H1 (cell line): ENCODE data around the gene SNTG2. TPM values are rescaled to one million over a fixed set of nuclear protein-coding genes. Genes with fewer than 3 reads are reported as not detected.

Source experiments
- CTCF ChIA-PET: fragments of 300-600 bp; sonication (Branson Sonifier 250); formaldehyde crosslinking; loops from one replicate; lab custom pipeline; 2021; ENCODE audit not compliant: partially characterized antibody; lab: Charles Lee
- POLR2A ChIA-PET: fragments of 300-600 bp; sonication (Branson Sonifier 250); formaldehyde crosslinking; loops from one replicate; lab custom pipeline; 2021; ENCODE audit warnings: inconsistent platforms; ENCODE audit not compliant: partially characterized antibody; lab: Charles Lee
- DNase-seq, 2 experiments: peaks; one replicate each; pipeline versions ENCODE4 v3.0.0 to v3.0.0-alpha.2; 2010 to 2022; ENCODE audit warnings: low spot score in 2 of 2, low read depth in 1 of 2, mixed read lengths in 1 of 2
- FAIRE-seq: peaks from 2 replicates; lab custom pipeline; 2011; peaks lifted over from hg19 to GRCh38; lab: Jason Lieb, UNC
- H2AFZ ChIP-seq: 2 replicates; pipeline ENCODE4 v1.8.1; 2012; ENCODE audit warnings: low read length, inconsistent platforms
- H2AK5ac ChIP-seq: 2 replicates; pipeline ENCODE4 v1.6.1; 2013; ENCODE audit warnings: low read depth, low read length
- H2BK120ac ChIP-seq: replicated peaks from 2 replicates; pipeline ENCODE3; 2013; ENCODE audit warnings: low read depth, low read length, inconsistent platforms
- H2BK12ac ChIP-seq: 2 replicates; pipeline ENCODE4 v1.6.1; 2013; ENCODE audit warnings: low read depth, low read length
- H2BK15ac ChIP-seq: 2 replicates; pipeline ENCODE4 v1.6.1; 2013; ENCODE audit warnings: low read length
- H2BK20ac ChIP-seq: 2 replicates; pipeline ENCODE4 v1.6.1; 2013; ENCODE audit warnings: low read length
- H2BK5ac ChIP-seq: 2 replicates; pipeline ENCODE4 v1.6.1; 2013; ENCODE audit warnings: low read depth, low read length
- H3K14ac ChIP-seq: 2 replicates; pipeline ENCODE4 v1.6.1; 2013; ENCODE audit warnings: inconsistent platforms; ENCODE audit not compliant: insufficient read length
- H3K18ac ChIP-seq: 2 replicates; pipeline ENCODE4 v1.6.1; 2013; ENCODE audit warnings: low read length; ENCODE audit errors: extremely low read depth
- H3K23ac ChIP-seq: 2 replicates; pipeline ENCODE4 v1.6.1; 2013; ENCODE audit warnings: inconsistent platforms; ENCODE audit not compliant: insufficient read length
- H3K23me2 ChIP-seq: 2 replicates; pipeline ENCODE4 v1.6.1; 2013; ENCODE audit warnings: low read depth, low read length
- H3K27ac ChIP-seq: 2 replicates; pipeline ENCODE4 v1.6.1; 2011; ENCODE audit warnings: low read depth, low read length, inconsistent platforms
- H3K27me3 ChIP-seq, 4 experiments: replicated peaks in 1 of 4; 1 replicate in 1 of 4; 2 replicates in 3 of 4; pipeline versions ENCODE4 v1.6.1 to v1.8.1; 2011 to 2013; ENCODE audit warnings: low read length in 3 of 4, mild to moderate bottlenecking in 3 of 4, inconsistent platforms in 2 of 4, mixed read lengths in 2 of 4, moderate library complexity in 1 of 4; ENCODE audit not compliant: control insufficient read depth in 3 of 4, insufficient read depth in 3 of 4; ENCODE audit errors: extremely low read depth in 1 of 4
- H3K36me3 ChIP-seq, 4 experiments: 2 replicates each; pipeline versions ENCODE4 v1.6.1 to v1.8.1; 2011 to 2013; ENCODE audit warnings: mild to moderate bottlenecking in 4 of 4, low read length in 3 of 4, moderate library complexity in 2 of 4, control low read depth in 1 of 4, inconsistent platforms in 1 of 4; ENCODE audit not compliant: insufficient read depth in 4 of 4, control insufficient read depth in 2 of 4
- H3K4ac ChIP-seq: replicated peaks from 2 replicates; pipeline ENCODE3; 2013; ENCODE audit warnings: low read length, low read depth, mixed read lengths, inconsistent platforms; ENCODE audit not compliant: insufficient read length
- H3K4me1 ChIP-seq, 4 experiments: replicated peaks in 1 of 4; 1 replicate in 1 of 4; 2 replicates in 3 of 4; pipeline versions ENCODE4 v1.6.1 to v1.8.1; 2011 to 2013; ENCODE audit warnings: low read length in 3 of 4, inconsistent platforms in 2 of 4, mixed read lengths in 1 of 4; ENCODE audit not compliant: insufficient read depth in 4 of 4, control insufficient read depth in 3 of 4
- H3K4me2 ChIP-seq, 2 experiments: 2 replicates each; pipeline versions ENCODE4 v1.6.1 to v1.8.1; 2011 to 2013; ENCODE audit warnings: low read depth in 2 of 2, low read length in 2 of 2, control low read depth in 1 of 2, inconsistent platforms in 1 of 2, mild to moderate bottlenecking in 1 of 2; ENCODE audit not compliant: insufficient read depth in 1 of 2
- H3K4me3 ChIP-seq, 4 experiments: fragments of 200-600, 300-600 bp in 1 of 4; sonication (generic), shearing (Covaris generic), sonication (Bioruptor Twin) in 1 of 4; 2 replicates each; pipeline versions ENCODE4 v1.5.1 to v1.8.1; 2011 to 2016; ENCODE audit warnings: low read length in 4 of 4, low read depth in 3 of 4, control low read depth in 2 of 4, inconsistent platforms in 2 of 4, mild to moderate bottlenecking in 2 of 4, mixed read lengths in 1 of 4, moderate library complexity in 1 of 4; ENCODE audit not compliant: insufficient read depth in 2 of 4; ENCODE audit errors: extremely low read depth in 1 of 4
- H3K56ac ChIP-seq: replicated peaks from 2 replicates; pipeline ENCODE3; 2013; ENCODE audit warnings: low read depth, mild to moderate bottlenecking, mixed read lengths, low read length, inconsistent platforms; ENCODE audit not compliant: insufficient read length
- H3K79me1 ChIP-seq: 2 replicates; pipeline ENCODE4 v1.6.1; 2013; ENCODE audit warnings: low read depth, low read length, control low read depth
- H3K79me2 ChIP-seq, 2 experiments: 2 replicates each; pipeline versions ENCODE4 v1.6.1 to v1.8.1; 2012 to 2013; ENCODE audit warnings: low read length in 2 of 2, mild to moderate bottlenecking in 2 of 2, inconsistent platforms in 1 of 2; ENCODE audit not compliant: insufficient read depth in 2 of 2, control insufficient read depth in 1 of 2
- H3K9ac ChIP-seq, 4 experiments: replicated peaks in 1 of 4; 1 replicate in 1 of 4; 2 replicates in 3 of 4; pipeline versions ENCODE4 v1.6.1 to v1.8.1; 2011 to 2013; ENCODE audit warnings: low read depth in 3 of 4, low read length in 3 of 4, control low read depth in 2 of 4, mild to moderate bottlenecking in 2 of 4, moderate library complexity in 2 of 4, inconsistent platforms in 1 of 4; ENCODE audit errors: extremely low read depth in 1 of 4
- H3K9me3 ChIP-seq, 2 experiments: 2 replicates each; pipeline versions ENCODE4 v1.6.1 to v1.8.1; 2012 to 2013; ENCODE audit warnings: mild to moderate bottlenecking in 2 of 2, moderate library complexity in 2 of 2, control low read depth in 1 of 2, inconsistent platforms in 1 of 2, low read depth in 1 of 2, low read length in 1 of 2, mixed read lengths in 1 of 2; ENCODE audit not compliant: insufficient read depth in 2 of 2
- H4K20me1 ChIP-seq, 2 experiments: replicated peaks in 1 of 2; 2 replicates each; pipeline versions ENCODE3 to v1.8.1; 2011 to 2013; ENCODE audit warnings: inconsistent platforms in 2 of 2, low read length in 2 of 2, mild to moderate bottlenecking in 1 of 2; ENCODE audit not compliant: insufficient read depth in 2 of 2, control insufficient read depth in 1 of 2
- H4K5ac ChIP-seq: 2 replicates; pipeline ENCODE4 v1.6.1; 2013; ENCODE audit warnings: low read length, low read depth, mixed read lengths, inconsistent platforms; ENCODE audit not compliant: insufficient read length
- H4K8ac ChIP-seq: 2 replicates; pipeline ENCODE4 v1.8.0; 2013; ENCODE audit warnings: mild to moderate bottlenecking, moderate library complexity, low read length, inconsistent platforms; ENCODE audit not compliant: insufficient read depth; ENCODE audit errors: extremely low read depth
- H4K91ac ChIP-seq: replicated peaks from 2 replicates; pipeline ENCODE3; 2013; ENCODE audit warnings: low read length, mixed read lengths, inconsistent platforms; ENCODE audit not compliant: insufficient read length
- EP300 ChIP-seq, 2 experiments: IDR thresholded peaks; 1 replicate in 1 of 2; 2 replicates in 1 of 2; pipeline ENCODE4 v1.6.1; 2011 to 2012; ENCODE audit warnings: low read depth in 2 of 2, low read length in 2 of 2, mild to moderate bottlenecking in 2 of 2, borderline replicate concordance in 1 of 2, inconsistent platforms in 1 of 2, moderate library complexity in 1 of 2
- HDAC2 ChIP-seq, 2 experiments: fragments of 300-600 bp in 1 of 2; sonication (generic) in 1 of 2; IDR thresholded peaks; 2 replicates each; pipeline ENCODE4 v1.6.1; 2011 to 2012; ENCODE audit warnings: low read depth in 2 of 2, low read length in 2 of 2, mild to moderate bottlenecking in 2 of 2, moderate library complexity in 2 of 2, borderline replicate concordance in 1 of 2, inconsistent platforms in 1 of 2
- ZNF274 ChIP-seq: IDR thresholded peaks from 2 replicates; pipeline ENCODE4 v1.7.0; 2012; ENCODE audit warnings: low read length, borderline replicate concordance; ENCODE audit errors: extremely low read depth
- WGBS, 2 experiments: shearing (Covaris generic) in 1 of 2; methylation state at CpG; one replicate each; pipeline versions ENCODE4 v1.1.6 to v1.1.7; 2013 to 2015; ENCODE audit warnings: low lambda C conversion rate in 2 of 2, mixed read lengths in 2 of 2, inconsistent platforms in 1 of 2, low coverage in 1 of 2, missing lambda C conversion rate in 1 of 2; ENCODE audit not compliant: insufficient replicate concordance in 2 of 2, insufficient coverage in 1 of 2, insufficient read length in 1 of 2; ENCODE audit errors: extremely low coverage in 1 of 2, missing lambda C conversion rate in 1 of 2; 5-methylcytosine and 5-hydroxymethylcytosine counted together
- polyA plus RNA-seq, 7 experiments: library from polyadenylated mRNA; depleted of rRNA in 3 of 7; stranded (reverse) in 5 of 7; unstranded in 2 of 7; fragments of >200 nt in 5 of 7; fragments of 200-250 nt in 2 of 7; gene quantifications; 1 replicate in 5 of 7; 2 replicates in 1 of 7; 4 replicates in 1 of 7; pipeline versions ENCODE4 v1.2.1 to v1.2.3, GENCODE V29; 2011 to 2013; ENCODE audit warnings: missing spikeins in 2 of 7, mixed read lengths in 2 of 7
- total RNA-seq: library from RNA; stranded (reverse); fragmentation: NEBNext Ultra II Directional; extraction: Animal tissue kit (Norgen Biotek cat#: 25700); gene quantifications from 2 replicates; pipeline ENCODE4 v1.2.1, GENCODE V29; 2021
- TF ChIP-seq, protein P1 (sequence below): IDR thresholded peaks from 2 replicates; pipeline ENCODE4 v1.6.1; 2012; ENCODE audit warnings: inconsistent platforms

Gene SNTG2
- total and polyA plus RNA-seq, 2 of the 8 experiments (the other 6 are each of a cell fraction or from before 2014, with no cell fraction given), result 6.6 to 18.1 TPM

DNA sequence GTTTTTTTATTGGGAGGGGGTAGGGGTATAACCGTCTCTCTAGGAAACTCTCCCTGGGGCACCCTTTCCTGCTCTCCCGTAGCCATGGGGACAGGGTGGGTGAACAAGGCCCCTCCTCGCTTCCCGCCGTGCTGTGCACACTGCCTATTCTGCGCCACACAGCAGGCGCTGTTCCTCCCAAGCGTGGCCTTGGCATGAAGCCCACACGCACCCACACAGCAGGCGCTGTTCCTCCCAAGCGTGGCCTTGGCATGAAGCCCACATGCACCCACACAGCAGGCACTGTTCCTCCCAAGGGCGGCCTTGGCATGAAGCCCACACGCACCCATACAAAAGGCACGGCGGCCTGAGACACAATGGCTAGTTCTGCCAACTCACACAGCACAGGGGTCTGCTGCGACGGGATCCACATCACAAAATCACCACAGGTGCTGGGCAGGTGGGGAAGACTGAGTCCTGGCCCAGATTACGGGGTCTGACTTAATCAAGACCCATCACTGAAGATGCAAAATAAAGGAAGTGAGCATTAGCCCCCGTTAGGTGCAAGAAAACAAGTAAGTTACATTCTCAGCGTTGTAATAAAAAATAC lies 416.0 kb downstream of the SNTG2 start:
- no peak for FAIRE-seq
- CTCF ChIA-PET, result no interaction called here
- TF ChIP-seq ZNF274 (no peak), EP300 (IDR thresholded peaks at IDR 0.05; ENCODE audit: borderline replicate concordance in 1 of 2, low read depth in 2 of 2, low read length in 2 of 2) (no peak), HDAC2 (IDR thresholded peaks at IDR 0.05; ENCODE audit: borderline replicate concordance in 1 of 2, low read depth in 2 of 2, low read length in 2 of 2) (no peak)
- TF ChIP-seq, protein P1, sequence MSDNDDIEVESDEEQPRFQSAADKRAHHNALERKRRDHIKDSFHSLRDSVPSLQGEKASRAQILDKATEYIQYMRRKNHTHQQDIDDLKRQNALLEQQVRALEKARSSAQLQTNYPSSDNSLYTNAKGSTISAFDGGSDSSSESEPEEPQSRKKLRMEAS, result no peak

More for the DNA sequence above, 416.0 kb downstream of the SNTG2 start:
- H2BK12ac ChIP-seq, result no peak overlapping the region
- H3K79me2 ChIP-seq, result no peaks in the 10 kb centered on the region
- no peak overlapping the region for H3K14ac ChIP-seq
- H2BK120ac ChIP-seq, result no peak overlapping the region
- no peaks in the 10 kb centered on the region for H4K20me1 ChIP-seq
- no peak overlapping the region for H3K4me3 ChIP-seq
- H3K36me3 ChIP-seq, result no peaks in the 10 kb centered on the region
- H2AK5ac ChIP-seq, result 0 out of 2 replicates have a peak overlapping the region, but pooled peaks have one; percentile 39
- H2BK20ac ChIP-seq, result no peak overlapping the region
- no peak overlapping the region for H2AFZ ChIP-seq
- H4K5ac ChIP-seq, result no peak overlapping the region
- H3K56ac ChIP-seq, result no peak overlapping the region
- peaks cover 0 to 3% (median under 1%) of the 10 kb centered on the region in 4 experiments; a peak in 1 of 7 replicates for H3K4me1 ChIP-seq
- no peaks in the 10 kb centered on the region for H3K9me3 ChIP-seq
- H4K8ac ChIP-seq, result no peak overlapping the region
- no peak overlapping the region; the same call in 1 of the 2 replicates for H3K18ac ChIP-seq
- H4K91ac ChIP-seq, result no peak overlapping the region
- H3K79me1 ChIP-seq, result no peaks in the 10 kb centered on the region
- H3K23me2 ChIP-seq, result no peaks in the 10 kb centered on the region
- POLR2A ChIA-PET, result no interaction called here
- no peak overlapping the region for H3K9ac ChIP-seq
- no peak overlapping the region for H3K27ac ChIP-seq
- DNase-seq, result no peak
- no peak overlapping the region for H2BK15ac ChIP-seq
- no peak overlapping the region for H3K4me2 ChIP-seq
- no peak overlapping the region for H2BK5ac ChIP-seq
- no peak overlapping the region for H3K23ac ChIP-seq
- WGBS, 2 experiments, result 93% methylated on average over 20 of the region's 20 CpGs; no CpG with 5 or more reads in 1 of the 2 experiments
- no peak overlapping the region for H3K4ac ChIP-seq
- H3K27me3 ChIP-seq, result no peaks in the 10 kb centered on the region
